AML-193 (cell line): ENCODE measurements around the gene DLX3.

Experiments
- DNase-seq, 2 experiments: peaks; one replicate each; lab custom pipeline; 2025; lab: John Stamatoyannopoulos, UW

Gene DLX3

DNA sequence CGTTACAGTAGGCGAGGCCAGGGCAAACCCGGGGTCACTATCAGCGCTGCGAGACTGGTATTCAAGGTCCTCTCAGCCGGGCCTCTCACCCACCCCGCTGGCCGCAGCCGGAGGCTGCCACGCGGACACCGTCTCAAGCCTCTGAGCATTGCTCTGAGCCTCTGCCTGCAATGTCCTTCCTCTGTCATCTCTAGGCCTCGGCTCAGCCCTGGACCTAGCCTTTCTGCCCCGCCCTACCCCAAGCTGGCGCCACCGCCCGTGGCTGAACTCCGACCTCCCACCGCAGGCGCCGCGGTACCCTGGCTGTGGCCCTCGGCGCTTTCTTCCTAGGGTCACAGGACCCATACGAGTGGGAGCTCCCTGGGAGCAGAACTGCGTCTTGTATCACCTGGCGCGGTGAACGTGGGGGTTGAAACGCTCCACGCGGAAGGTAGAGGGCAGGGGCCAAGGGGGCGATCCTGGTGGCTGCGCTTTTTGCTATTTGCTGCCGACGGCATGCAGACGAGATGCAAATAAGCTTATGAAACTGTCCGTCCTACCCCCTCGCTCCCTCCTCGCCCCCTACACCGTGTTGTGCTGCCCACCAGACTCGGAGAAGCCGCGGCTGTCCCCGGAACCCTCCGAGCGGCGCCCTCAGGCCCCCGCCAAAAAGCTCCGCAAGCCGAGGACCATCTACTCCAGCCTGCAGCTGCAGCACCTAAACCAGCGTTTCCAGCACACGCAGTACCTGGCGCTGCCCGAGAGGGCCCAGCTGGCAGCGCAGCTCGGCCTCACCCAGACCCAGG, 22.3 kb downstream of the DLX3 start:
- DNase-seq: no peak

DNA sequence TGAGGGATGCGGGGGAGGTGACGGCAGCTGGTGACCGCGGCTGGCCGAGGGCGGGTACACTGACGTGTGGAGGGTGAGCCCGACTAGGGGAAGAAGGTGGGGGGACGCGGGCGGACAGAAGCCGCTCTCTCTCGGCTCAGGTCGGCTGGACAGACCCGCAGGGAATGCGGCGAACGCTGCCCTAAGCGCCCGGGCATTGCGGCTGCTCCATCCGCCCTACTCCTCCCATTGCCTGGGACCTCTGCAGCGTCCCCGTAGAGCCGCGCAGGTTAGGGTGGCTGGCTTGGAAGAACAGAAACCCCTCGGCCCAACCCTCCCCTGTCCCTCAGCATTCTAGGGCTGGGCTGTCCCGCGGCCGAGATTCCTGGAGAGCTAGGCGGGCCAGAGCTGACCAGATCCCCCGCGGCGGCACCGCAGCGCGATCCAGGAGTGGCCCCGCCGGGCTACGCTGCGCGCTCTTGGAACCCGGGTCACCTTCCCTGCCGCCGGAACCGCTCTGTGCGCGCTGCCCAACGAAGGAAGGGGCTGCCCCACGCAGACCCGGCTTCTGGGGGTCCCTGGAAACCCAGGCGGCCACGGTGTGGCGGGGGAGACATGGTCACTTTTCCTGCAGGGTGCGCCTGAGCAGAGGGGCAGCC, 23.1 kb downstream of the DLX3 start:
- DNase-seq: peak in 1 of 2 experiments; percentile 15

DNA sequence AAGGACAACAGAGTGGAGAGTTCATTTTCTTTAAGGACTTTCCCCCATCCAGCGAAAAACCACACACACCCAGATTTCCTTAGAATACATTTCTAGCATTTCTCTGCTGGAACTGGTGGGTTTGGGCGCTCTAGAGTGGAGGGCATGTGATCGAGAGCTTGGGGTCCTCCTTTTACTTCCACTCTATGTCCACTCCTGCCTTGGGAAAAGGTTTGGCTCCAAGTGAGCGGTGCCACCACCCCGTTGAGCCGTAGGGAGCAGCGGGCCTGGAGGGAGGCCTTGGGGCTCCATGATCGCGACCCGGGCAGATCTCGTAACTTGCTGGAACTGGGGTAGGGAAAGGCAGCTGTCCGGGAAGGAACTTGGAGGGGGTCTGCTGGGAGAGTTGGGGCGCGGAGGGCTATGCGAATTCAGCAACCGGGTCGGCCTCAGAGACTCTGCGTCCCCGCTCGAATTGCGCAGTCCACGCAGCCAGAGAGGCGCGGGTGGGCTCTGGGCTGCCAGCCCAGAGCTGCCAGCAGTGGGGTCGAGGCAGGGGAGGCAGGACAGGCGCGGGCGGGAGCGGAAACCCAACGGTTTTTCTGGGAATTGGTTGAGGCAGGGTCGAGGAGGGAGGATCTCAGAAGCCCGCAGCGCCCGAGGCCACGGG, 23.7 kb downstream of the DLX3 start:
- DNase-seq: no peak

DNA sequence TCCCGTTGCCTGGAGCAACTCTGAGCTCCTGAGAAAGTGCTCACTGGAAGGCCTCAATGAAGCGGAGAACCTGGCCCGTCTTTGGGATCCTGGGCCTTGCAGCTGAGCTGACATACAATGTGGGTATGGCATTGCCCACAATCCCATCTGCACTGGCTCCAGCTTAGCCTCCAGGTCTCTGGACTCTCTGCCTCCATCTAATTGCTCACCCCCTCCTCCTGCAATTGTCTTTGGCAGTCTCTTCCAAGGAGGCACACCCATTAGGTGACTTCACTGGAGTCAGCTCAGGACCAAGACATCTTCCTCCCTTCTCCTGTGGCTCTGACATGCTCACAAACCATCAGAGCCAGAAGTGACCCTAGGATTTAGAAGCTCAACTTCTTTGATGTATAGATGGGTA, 24.5 kb downstream of the DLX3 start:
- DNase-seq: no peak

DNA sequence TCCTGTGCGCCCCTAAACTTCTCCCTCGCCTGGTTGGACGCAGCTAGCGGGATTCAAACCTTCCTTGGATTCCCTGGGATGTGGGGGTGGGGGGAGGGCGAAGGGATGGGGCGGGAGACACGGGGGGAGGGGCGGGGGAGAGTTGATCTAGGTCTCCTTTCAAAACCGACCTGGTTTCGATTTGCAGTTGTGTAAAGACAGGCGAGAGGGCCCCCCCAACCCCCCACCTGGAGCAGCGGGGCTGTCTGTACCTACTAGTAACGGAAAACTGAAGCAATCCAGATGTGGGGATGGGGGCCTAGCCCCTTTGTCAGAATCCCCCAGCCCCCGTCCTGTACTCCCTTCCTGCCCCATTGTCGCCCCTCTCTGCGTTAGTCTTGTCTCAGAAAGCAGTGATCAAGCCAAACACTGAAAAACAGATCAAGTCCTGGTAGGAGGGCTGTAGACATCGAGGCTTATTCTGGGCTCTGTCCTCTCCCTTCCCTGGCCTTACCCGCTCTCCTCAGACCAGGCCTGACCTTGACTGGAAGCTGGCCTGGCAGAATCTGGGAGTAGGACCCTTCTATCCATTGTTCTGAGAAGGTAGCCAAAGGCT, 25.1 kb downstream of the DLX3 start:
- no peak for DNase-seq

DNA sequence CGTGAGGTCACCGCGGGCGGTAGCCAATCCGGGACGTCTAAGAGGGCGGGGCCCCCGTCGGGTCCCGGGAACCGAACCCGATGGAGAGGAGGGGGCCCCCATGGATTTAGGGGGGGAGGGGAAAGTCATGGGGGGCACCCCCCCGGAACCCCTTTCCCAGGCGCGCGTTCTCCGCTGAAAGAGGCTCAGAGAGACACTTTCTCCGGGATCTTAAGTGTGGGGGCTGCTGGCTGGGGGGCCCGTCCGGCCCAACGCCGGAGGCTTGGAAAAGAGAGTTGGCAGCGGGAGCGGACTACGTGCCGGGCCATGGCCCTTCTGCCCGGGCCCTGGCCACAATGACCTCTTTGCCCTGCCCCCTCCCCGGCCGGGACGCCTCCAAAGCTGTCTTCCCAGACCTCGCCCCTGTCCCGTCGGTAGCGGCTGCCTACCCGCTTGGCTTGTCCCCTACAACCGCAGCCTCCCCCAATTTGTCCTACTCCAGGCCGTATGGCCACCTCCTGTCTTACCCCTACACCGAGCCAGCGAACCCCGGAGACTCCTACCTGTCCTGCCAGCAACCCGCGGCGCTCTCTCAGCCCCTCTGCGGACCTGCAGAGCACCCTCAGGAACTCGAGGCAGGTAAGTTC, 25.8 kb downstream of the DLX3 start, which contains the start of gene DLX4:
DLX4 (plus strand) TSS at position 57 of the 626 bp plus-strand sequence; CDS start at position 336, 279 bp downstream.
- DNase-seq: no peak

DNA sequence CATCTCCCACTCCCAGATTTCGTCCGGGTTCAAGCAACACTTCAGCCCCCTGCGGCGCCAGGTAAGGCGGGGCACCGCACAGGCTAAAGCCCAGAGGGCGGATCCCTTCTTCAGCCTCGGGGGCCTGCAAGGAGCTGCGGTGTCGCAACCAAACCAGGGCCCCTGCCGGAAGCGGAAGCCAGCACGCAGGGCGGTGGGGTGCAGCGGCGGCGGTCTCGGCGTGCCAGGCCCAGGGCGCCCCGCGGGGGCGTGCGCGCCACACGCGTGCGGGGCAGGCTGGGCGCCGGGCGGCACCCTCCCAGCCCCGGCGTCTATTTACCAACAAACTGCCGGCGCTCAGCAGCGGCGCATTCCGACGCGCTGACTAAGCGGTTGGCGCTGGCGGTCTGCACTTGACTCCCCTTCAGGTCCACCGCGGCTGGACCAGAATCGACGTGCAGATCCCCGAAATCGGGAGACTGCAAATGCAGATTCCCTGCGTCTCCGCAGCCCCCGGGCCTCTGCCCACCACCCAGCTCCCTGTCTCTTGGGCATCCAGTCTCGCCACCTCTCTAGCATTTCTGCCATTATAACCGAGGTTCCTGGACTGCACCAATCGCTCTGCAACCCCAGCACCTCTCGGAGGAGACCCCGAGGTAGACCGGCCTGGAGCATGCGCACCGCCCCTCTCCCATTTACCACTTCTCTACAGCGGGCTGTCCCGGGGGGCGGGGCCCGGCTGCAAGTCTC, 26.5 kb downstream of the DLX3 start:
- peak; percentile 90 to 91 for DNase-seq

DNA sequence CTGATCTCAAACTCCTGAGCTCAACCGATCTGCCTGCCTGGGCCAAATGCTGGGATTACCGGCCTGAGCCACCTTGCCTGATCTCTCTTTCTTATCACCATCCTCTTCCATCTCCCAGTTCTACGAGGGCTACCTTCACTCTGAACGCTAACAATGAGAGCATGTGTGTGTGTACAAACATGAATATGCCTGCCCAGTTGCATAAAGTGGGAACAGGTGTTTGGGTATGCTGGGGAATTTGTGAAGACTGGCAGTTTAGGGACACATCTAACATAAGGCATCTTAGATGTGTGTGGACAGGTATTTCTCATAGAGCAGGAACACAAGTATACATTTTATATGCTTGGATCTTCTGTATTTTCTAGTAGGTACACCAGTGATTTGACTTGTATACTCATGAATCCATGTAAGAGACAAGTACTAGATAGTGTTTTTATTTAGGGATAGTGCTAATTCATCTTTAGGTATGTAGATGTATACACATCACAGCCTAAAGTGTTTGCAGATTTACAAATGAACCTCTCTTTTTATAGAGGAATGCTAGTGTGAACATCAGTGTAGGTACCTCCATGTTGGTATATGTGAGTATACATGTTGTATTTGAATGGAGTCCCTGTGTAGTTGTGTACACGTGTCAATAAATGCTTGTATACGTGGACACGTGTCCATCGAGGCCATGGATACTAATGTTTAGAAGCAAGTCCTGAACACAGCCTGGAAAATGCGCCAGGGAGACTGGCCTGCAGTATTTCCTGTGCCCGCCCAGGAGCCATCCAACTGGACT, 27.2 kb downstream of the DLX3 start:
- DNase-seq: peak; percentile 48 to 50

DNA sequence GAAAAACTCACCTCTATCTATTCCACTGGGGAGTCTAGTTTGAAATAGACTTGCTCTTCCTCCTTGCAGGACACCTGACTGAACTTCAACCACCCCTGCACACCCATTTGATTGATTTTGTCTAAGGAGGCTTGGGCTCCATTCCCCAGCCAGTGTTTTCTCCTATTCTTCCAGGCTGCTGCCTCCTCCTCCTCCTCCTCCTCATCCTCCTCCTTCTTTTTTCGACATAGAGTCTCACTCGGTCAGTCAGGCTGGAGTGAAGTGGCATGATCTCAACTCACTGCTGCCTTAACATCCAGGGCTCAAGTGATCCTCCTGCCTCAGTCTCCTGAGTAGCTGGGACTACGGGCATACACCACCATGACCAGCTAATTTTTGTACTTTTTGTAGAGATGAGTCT, 27.8 kb downstream of the DLX3 start:
- no peak for DNase-seq

DNA sequence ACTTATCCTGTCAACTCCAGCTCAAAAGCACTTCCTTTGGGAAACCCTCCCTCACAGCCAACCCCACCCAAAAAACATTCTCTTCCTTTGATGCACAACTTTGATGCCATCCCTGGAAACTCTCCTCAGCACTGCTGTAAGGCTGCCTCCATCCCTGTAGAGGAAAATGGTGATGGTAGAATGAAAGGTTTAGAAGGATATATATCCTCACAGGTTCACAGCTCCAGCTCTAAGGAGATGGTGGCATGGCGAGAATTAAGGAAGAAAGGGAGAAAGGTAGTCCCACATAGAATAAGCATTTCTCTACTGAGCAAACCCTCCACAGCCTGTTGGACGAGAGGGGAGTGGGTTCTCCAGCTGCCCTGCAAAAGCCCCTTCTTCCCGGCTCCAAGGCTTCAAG, 28.3 kb downstream of the DLX3 start:
- no peak for DNase-seq

DNA sequence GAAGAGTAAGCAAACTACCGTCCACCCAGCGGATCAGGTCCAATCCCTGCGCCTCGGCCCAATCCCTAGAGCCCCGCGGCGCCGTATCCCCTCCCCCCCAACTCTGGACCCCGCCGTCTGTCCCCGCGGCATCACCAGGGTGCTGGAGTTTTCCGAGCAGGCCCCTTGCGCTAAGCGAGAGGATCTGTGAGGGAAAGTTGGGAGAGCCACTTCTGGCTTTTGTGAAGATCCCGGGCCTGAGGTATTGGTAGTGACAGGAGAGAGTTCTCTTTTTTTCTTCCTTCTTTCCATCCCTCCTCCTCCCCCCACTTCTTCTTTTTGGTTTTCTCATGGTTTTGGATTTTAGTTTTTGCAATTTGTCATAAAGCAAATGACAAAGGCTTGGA, 29.5 kb downstream of the DLX3 start:
- peak; percentile 73 to 75 for DNase-seq

DNA sequence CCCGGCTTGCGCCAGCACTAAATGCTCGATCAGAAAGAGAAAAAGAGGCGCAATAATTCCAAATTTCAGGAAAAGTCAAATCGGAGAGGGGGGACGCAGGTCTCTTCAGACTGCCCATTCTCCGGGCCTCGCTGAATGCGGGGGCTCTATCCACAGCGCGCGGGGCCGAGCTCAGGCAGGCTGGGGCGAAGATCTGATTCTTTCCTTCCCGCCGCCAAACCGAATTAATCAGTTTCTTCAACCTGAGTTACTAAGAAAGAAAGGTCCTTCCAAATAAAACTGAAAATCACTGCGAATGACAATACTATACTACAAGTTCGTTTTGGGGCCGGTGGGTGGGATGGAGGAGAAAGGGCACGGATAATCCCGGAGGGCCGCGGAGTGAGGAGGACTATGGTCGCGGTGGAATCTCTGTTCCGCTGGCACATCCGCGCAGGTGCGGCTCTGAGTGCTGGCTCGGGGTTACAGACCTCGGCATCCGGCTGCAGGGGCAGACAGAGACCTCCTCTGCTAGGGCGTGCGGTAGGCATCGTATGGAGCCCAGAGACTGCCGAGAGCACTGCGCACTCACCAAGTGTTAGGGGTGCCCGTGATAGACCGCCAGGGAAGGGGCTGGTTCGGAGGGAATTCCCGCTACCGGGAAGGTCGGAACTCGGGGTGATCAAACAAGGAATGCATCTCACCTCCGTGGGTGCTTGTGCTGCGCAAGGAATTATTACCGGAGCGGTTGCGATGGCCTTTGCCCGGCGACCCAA, 30.1 kb downstream of the DLX3 start:
- no peak for DNase-seq

DNA sequence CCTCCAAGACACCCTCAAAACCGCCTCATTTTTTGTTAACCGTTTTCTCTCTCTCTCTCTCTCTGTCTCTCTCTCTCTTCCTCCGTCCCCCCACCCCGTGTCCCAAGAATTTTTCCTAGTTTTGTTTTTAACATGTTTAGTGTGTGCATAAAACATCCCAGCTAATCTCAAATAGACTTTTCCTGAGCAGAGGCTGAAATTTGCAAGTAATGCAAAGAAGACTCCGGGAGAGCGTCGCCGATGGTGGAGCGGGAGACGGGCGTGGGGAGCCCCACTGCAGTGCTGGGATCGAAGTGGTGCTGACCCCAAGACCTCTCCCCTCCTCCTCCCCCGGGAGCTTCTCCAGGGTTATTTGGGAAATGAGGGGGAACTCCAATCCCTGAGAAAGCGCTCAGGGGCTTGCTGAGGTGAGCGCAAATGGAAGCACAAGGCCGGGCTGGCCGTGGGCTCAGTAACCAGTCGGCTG, 30.7 kb downstream of the DLX3 start:
- DNase-seq: no peak

DNA sequence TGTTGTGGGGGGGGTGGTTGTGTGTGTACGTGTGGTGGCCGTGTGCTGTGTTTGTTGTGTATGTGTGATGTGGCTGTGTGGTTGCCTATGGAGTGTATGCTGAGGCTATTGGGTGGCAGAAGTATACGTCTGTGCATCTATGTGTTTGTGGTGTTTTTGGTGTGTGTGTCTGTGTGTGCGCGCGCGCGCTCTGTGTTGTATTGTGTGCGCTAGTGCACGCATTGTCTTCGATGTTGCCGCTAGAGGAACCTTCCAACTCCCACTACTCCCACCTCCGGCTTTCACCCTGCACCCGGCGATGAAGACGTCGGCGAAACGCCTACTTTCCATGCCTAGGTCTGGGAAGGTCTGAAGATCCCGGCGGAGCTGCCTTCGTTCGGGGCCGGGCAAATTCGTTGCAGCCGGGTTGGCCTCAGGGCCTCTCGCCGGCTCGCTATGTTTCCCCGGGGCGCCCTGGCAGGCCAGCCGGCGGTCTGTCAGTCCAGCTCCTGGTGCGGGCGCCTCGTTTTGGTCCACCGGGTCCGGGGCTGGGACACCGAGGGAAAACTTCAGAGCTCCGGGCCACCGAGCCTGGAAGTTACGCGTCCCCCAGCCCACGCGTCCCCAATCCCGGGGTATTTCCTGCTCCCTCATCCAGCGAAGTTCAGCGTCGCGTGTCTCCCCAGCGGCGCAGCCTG, 31.3 kb downstream of the DLX3 start:
- no peak for DNase-seq

DNA sequence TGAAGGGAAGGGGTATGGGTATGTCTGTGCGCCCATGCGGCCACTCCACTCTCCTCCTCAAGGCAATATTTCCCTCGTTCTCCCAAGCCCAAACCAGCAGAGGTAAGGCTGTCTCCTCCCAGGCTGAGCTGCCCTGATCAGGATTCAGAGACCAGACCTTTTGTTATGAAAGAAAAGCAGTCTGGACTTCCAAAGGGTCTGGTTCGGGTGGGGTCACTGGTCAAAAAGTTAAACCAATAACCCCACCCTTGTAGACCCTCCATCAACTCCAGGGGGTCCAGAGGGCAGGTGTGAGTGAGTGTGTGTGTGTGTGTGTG, 31.8 kb downstream of the DLX3 start:
- DNase-seq: no peak

DNA sequence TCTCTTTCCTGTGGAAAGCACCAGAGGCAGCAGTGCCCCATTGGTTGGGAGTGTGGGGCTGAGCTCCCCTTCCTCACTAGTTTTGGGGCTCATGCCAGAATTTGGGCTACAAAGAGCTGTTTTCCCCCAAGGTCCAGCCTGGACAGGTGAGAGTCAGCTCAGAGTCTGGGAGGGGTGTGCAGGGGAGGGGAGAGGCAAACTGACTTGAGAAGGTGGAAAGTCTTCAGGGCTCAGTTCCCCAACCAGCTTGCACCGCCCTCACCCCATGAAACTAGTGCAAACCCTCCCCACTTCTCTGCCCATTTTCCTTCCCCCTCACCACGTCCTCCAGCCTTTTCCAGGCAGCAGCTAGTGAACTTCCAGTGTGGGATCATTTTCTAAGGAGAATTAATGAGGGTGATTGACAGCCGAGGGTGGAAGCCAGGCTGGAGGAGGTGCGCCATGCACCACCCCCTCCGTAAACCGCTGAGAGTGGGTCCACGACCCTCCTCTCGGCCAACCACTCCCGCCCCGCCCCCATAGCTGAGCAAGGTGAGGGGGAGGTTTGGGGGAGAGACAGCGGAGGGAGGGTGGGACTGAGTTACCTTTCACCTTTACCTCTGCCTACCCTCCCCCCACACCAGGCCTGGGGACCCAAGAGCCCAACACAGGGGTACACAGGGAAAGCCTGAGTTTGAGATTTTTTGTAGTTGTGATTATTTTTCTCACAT, 32.3 kb downstream of the DLX3 start:
- no peak for DNase-seq

DNA sequence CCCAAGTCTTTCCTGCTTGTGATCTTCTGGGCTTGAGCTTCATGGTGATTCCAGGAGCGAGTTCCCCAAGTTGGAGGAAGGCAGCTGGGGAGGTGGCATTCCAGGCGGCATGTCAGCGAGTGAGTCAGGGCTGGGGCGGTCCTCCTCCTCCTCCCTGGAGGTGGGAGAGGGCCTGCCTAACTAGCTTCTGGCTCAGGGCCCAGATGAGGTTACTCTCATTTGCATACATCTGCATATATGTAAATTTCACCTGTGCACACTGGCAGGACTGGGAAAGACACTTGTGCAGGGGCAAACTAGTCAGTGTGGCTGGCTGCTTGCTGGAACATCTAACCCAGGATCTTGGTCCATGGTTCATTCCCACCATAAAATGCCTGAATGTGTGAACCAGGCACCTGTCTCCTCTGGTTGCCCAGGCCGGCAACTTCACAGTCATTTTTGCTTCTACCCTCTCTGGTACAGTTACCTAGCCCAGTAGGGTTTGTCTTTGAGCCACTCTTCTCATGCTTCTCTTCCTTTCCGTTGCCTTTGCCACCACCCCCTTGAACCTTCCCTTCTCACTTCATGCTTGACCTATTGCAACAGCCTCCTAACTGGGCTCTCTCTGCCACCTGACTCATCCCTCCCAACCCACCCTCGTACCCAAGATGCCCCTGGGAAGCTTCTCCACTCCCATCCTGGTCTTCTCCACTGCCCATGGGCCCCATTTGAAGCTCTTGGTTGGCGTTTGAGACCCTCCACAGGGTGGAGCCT, 35.7 kb downstream of the DLX3 start:
- peak; percentile 9 to 43 for DNase-seq

DNA sequence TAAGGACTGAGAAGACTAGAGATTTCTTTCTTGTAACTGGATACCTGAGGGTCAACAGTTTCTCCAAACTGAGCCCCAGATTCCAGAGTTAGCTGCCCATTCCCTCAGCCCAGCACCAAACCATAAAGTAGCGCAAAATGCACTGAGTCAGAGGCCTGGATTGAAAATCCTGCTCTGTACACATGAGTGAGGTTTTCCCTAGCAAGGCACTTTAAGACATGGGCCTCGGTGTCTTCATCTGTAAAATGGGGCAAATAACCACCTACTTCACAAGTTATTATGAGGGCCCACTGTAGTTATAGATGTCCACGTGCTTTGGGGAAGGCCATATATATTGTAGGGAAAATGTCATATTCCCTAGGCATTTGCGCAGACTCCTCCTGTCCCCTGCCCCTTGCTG, 36.3 kb downstream of the DLX3 start:
- no peak for DNase-seq
